Measurements from ENCODE around the gene CFAP97D2.

Gene CFAP97D2

DNA sequence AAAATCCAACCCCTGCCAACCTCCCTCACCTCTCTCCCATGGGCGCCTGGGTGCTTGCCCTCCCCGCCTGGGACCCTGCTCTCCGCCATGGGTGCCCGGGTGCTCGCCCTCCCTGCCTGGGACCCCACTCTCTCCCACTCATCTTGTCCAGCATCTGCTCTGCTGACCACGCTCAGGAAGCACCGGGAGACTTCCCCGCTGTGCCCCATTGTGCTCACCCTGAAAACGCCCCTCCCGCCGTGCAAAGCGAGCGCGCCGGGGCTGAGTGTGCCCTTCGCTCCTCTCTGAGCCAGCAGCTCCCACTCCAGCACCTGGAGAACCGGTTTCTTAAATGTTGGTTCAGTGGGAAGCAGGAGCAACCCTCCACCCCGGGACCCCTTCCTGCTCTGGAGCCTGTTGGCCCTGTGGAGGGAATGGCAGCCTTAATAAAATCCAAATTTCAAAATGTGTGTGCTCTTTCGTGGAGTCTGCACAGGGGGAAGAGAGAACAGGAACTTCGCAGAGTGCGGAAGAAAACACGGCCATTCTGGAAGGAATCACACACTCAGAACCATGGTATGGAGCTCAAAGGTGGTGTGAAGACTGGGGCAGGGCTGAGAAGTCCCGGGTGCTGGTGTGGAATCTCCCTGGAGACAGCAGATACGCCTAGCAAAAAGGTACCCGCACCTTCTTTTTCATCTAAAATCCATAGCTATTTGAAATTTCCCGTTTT lies 32.5 kb downstream of the CFAP97D2 start:
- H3F3A ChIP-seq (ENCODE audit: insufficient read depth, low read length), result no peaks in the 10 kb centered on the region
- H3K36me3 ChIP-seq (replicated peaks; ENCODE audit: insufficient read depth, low read length), result no peaks in the 10 kb centered on the region
- no peaks in the 10 kb centered on the region for H3K4me1 ChIP-seq (ENCODE audit: low read length)
- no peaks in the 10 kb centered on the region for H3K79me2 ChIP-seq (ENCODE audit: low read length)
- TF ChIP-seq EZH2 (optimal IDR thresholded peaks at IDR 0.05; ENCODE audit: low read depth, low read length) (no peak), EZH2phosphoT487 (IDR thresholded peaks at IDR 0.05; ENCODE audit: low read length) (no peak), CTCF (IDR thresholded peaks at IDR 0.05; ENCODE audit: low read length) (no peak)
- no peak overlapping the region for H3K4me2 ChIP-seq (ENCODE audit: low read depth, low read length)
- H3K4me3 ChIP-seq (ENCODE audit: low read length), result no peak overlapping the region
- H3K9me3 ChIP-seq (replicated peaks; ENCODE audit: insufficient read depth, low read length), result no peaks in the 10 kb centered on the region
- H3K9ac ChIP-seq (ENCODE audit: low read length), result no peak overlapping the region
- H2AFZ ChIP-seq (ENCODE audit: low read length), result no peak overlapping the region
- H3K27me3 ChIP-seq (replicated peaks; ENCODE audit: insufficient read depth, low read length), result no peaks in the 10 kb centered on the region
- no peaks in the 10 kb centered on the region for H3K9me2 ChIP-seq (replicated peaks; ENCODE audit: insufficient read depth, low read length)
- DNase-seq, result no peak
- H4K20me1 ChIP-seq (ENCODE audit: insufficient read depth, low read length), result no peaks in the 10 kb centered on the region
- no peak overlapping the region for H3K27ac ChIP-seq (ENCODE audit: low read length)

DNA sequence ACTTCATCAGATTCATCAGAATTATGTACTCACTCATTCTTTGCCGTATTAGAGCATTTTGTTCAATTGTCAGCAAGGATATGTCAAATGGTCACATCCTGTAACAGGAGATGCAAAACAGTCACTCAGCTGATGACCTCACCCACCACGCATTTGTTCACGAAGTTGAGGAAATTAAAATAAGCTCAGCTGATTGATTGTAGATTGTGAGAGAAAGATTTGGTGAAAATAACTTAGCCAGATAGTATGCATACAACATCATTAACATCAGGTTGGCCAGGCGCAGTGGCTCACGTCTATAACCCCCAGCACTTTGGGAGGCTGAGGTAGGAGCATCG lies 33.1 kb downstream of the CFAP97D2 start:
- Histone ChIP-seq H3K9me2 (replicated peaks; ENCODE audit: insufficient read depth, low read length) (no peaks in the 10 kb centered on the region), H3K4me2 (ENCODE audit: low read depth, low read length) (no peak overlapping the region), H3K79me2 (ENCODE audit: low read length) (no peaks in the 10 kb centered on the region), H4K20me1 (ENCODE audit: insufficient read depth, low read length) (no peaks in the 10 kb centered on the region), H3K9me3 (replicated peaks; ENCODE audit: insufficient read depth, low read length) (no peaks in the 10 kb centered on the region), H3K27ac (ENCODE audit: low read length) (no peak overlapping the region), H2AFZ (ENCODE audit: low read length) (no peak overlapping the region), H3F3A (ENCODE audit: insufficient read depth, low read length) (no peaks in the 10 kb centered on the region), H3K9ac (ENCODE audit: low read length) (no peak overlapping the region), H3K4me1 (ENCODE audit: low read length) (no peaks in the 10 kb centered on the region), H3K36me3 (replicated peaks; ENCODE audit: insufficient read depth, low read length) (no peaks in the 10 kb centered on the region), H3K4me3 (ENCODE audit: low read length) (no peak overlapping the region), H3K27me3 (replicated peaks; ENCODE audit: insufficient read depth, low read length) (no peaks in the 10 kb centered on the region)
- TF ChIP-seq EZH2 (optimal IDR thresholded peaks at IDR 0.05; ENCODE audit: low read depth, low read length) (no peak), CTCF (IDR thresholded peaks at IDR 0.05; ENCODE audit: low read length) (no peak), EZH2phosphoT487 (IDR thresholded peaks at IDR 0.05; ENCODE audit: low read length) (no peak)
- DNase-seq, result no peak

DNA sequence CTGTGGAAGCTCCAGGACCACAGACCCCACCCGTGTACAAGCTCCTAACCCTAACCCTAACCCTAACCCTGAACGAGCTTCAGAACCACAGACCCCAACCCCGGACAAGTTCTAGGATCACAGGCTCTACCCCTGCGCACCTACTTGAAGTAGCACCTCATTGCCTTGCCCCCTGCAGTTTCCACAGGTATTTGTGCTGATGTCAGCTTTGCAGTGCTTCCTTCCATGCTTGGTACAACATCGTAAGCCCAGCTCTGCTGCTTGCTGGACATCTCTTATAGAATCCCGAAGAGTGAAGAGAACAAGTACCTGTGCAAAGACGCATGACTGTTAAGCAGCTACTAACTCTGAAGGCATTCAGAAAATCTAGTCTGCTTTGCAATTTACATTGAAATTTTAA lies 34.9 kb downstream of the CFAP97D2 start:
- Histone ChIP-seq H3K4me3 (ENCODE audit: low read length) (no peak overlapping the region), H3K9me3 (replicated peaks; ENCODE audit: insufficient read depth, low read length) (no peaks in the 10 kb centered on the region), H3K9ac (ENCODE audit: low read length) (no peak overlapping the region), H3K79me2 (ENCODE audit: low read length) (no peaks in the 10 kb centered on the region), H3F3A (ENCODE audit: insufficient read depth, low read length) (no peaks in the 10 kb centered on the region), H3K9me2 (replicated peaks; ENCODE audit: insufficient read depth, low read length) (no peaks in the 10 kb centered on the region), H3K4me1 (ENCODE audit: low read length) (no peaks in the 10 kb centered on the region), H2AFZ (ENCODE audit: low read length) (no peak overlapping the region), H3K36me3 (replicated peaks; ENCODE audit: insufficient read depth, low read length) (no peaks in the 10 kb centered on the region), H3K27me3 (replicated peaks; ENCODE audit: insufficient read depth, low read length) (no peaks in the 10 kb centered on the region), H3K4me2 (ENCODE audit: low read depth, low read length) (no peak overlapping the region), H4K20me1 (ENCODE audit: insufficient read depth, low read length) (no peaks in the 10 kb centered on the region), H3K27ac (ENCODE audit: low read length) (no peak overlapping the region)
- DNase-seq, result no peak
- TF ChIP-seq EZH2phosphoT487 (IDR thresholded peaks at IDR 0.05; ENCODE audit: low read length) (no peak), EZH2 (optimal IDR thresholded peaks at IDR 0.05; ENCODE audit: low read depth, low read length) (no peak), CTCF (IDR thresholded peaks at IDR 0.05; ENCODE audit: low read length) (no peak)
